ENCODE data around the gene EMC1. TPM values are rescaled to one million over a fixed set of nuclear protein-coding genes. Genes with fewer than 3 reads are reported as not detected.
"Not testable (repeated sequence)": the region's sequence is repeated elsewhere in the genome, so short reads cannot be mapped to it uniquely, and the experiment has no call there.

EMC1 gene
- total RNA-seq, 2 experiments from 2014 or later, result 36.6 to 38.9 TPM

GRCh38 chr1:19256301-19256700 is 5.0 kb upstream of the EMC1 start:
- H3K27me3 Mint-ChIP-seq (ENCODE audit: low read depth); POLR2A ChIA-PET; DNase-seq; H3K27ac Mint-ChIP-seq; CTCF ChIA-PET; H3K4me3 Mint-ChIP-seq; ATAC-seq; H3K9me3 Mint-ChIP-seq (ENCODE audit: insufficient read depth): not testable (repeated sequence)
- peaks cover 20% of the 10 kb centered on the region for H3K36me3 Mint-ChIP-seq (ENCODE audit: low read depth)
- peaks cover 15% of the 10 kb centered on the region for H3K4me1 Mint-ChIP-seq (ENCODE audit: low read depth)

- CTCF ChIA-PET, result interaction anchor here (0.8 kb wide), 1 partner anchor 15 kb away, joined by 3 read pairs; no protein-coding TSS in a partner anchor
- no peaks in the 10 kb centered on the region for H3K27me3 Mint-ChIP-seq (ENCODE audit: low read depth)
Measured at GRCh38 chr1:19255288-19255687, 4.0 kb upstream of the EMC1 start.

DNA sequence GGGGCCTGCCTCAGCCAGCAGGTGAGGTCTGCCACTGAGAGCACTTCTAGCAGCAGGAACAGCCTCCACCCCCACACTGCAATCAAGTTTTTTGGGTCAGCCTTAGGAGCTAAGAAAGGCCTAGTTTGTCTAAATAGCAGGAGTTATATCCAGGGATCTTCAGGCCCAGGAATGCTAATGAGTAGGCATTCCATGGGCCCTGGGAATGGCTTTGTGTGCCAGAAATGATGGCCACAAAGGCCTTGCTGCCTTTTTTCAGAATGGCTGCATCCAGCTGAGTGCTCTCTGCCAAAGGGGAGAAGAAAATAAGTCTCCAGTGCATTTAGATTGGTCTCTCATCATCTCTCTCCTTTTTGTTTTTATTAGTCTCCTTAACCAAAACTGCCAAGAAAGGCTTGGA is 3.1 kb upstream of the EMC1 start:
- Mint-ChIP-seq H3K36me3 (ENCODE audit: low read depth) (peaks cover 18% of the 10 kb centered on the region), H3K4me1 (ENCODE audit: low read depth) (peaks cover 22% of the 10 kb centered on the region), H3K27me3 (ENCODE audit: low read depth) (no peaks in the 10 kb centered on the region), H3K27ac (no peak overlapping the region), H3K9me3 (ENCODE audit: insufficient read depth) (no peaks in the 10 kb centered on the region), H3K4me3 (no peak overlapping the region)
- POLR2A ChIA-PET, result no interaction called here
- CTCF ChIA-PET, result interaction anchor here (0.8 to 0.9 kb wide), 2 partner anchors 14 to 74 kb away, joined by 3 read pairs; no protein-coding TSS in a partner anchor
- ATAC-seq, result no peak
- DNase-seq, result no peak

More at GRCh38 chr1:19255288-19255687, 4.0 kb upstream of the EMC1 start:
- H3K9me3 Mint-ChIP-seq (ENCODE audit: insufficient read depth), result no peaks in the 10 kb centered on the region
- H3K36me3 Mint-ChIP-seq (ENCODE audit: low read depth), result peaks cover 21% of the 10 kb centered on the region
- DNase-seq (no peak), ATAC-seq (no peak)
- POLR2A ChIA-PET, result no interaction called here
- no peak overlapping the region for H3K4me3 Mint-ChIP-seq
- peaks cover 20% of the 10 kb centered on the region for H3K4me1 Mint-ChIP-seq (ENCODE audit: low read depth)
- H3K27ac Mint-ChIP-seq, result no peak overlapping the region

DNA sequence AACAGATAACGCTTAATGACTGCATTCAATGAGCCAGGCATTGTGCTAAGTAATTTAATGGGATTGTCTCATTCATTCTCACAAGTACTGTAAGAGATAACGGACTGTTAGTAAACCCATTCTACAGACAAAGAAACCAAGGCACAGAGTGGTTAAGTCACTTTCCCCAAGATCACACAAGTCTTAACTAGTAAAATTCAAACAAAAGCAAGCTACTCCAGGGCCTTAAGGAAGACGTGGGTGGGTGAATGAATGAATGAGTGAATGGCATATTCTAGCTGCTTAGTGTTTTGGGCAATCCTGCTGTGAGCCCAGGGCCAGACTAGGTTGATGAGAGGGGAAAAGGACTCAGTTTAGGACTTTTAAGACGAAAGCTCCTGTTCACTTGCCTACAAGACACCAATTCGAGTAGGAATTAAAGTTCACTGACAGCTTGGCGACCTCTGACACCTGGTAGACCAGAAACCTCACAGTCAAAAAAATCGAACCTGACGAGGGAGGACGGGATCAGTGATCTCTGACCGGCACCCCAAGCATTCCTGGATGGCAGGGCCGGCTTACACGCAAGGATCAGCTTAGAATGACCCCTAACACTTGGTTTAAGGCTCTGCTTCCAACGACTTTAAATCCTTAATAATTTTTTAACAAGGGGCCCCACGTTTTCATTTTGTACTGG is 557 bp downstream of the EMC1 start:
- no peaks in the 10 kb centered on the region for H3K27me3 Mint-ChIP-seq (ENCODE audit: low read depth)
- no peaks in the 10 kb centered on the region for H3K9me3 Mint-ChIP-seq (ENCODE audit: insufficient read depth)
- ATAC-seq (no peak), DNase-seq (peak; percentile 35)
- ChIA-PET CTCF (interaction anchor here (0.9 to 1.7 kb wide), 8 partner anchors 10 to 411 kb away, joined by 3 to 10 read pairs (median 4); no protein-coding TSS in a partner anchor), POLR2A (interaction anchor here (0.6 to 1.3 kb wide), 3 partner anchors 13 to 42 kb away, joined by 3 to 4 read pairs (median 3); no protein-coding TSS in a partner anchor)
- H3K4me1 Mint-ChIP-seq (ENCODE audit: low read depth), result peaks cover 22% of the 10 kb centered on the region
- peak overlapping the region; percentile 98 for H3K27ac Mint-ChIP-seq
- peaks cover 3% of the 10 kb centered on the region for H3K36me3 Mint-ChIP-seq (ENCODE audit: low read depth)
- H3K4me3 Mint-ChIP-seq, result peak overlapping the region; percentile 97

DNA sequence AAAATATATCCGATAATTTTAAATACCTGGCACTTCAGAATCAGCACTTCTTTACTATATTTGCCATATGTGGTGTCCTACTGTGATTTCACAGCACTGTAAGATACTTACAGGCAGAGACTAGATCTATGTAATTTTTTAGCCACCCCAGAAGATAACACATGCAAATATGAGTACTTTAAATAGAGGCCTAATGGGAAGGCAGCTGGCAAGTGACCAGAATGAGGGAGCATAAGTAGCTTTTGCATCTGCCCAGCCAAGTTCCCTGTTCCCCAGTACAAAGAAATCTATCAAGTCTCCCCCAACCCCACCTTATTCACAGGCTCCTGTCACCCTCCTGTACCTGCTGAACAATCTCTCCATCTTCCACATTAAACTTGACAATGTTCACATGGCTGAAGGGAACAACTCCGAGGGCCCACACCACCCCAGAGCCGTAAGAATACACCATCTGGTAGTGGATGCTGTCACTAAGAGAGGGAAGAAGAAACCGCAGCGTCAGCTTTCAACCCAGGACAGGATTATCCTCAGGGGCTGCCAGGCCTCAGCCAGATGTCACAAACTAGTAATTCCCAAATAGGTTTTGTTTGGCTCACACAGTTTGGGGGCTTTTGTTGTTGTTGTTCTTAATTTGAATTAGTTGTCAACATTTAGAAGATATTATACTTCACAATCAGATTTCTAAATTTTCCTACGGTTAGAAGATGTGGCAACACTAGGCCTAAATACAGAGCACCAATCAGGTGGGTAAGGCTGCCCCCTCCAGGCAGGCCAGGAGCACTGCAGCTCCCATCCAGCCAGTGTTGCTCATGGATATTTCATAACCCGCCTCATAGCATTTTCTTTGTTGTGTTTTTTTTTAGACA is 10.4 kb downstream of the EMC1 start:
- ChIA-PET CTCF (interaction anchor here (0.6 to 3.5 kb wide), 25 partner anchors 9 to 419 kb away, joined by 3 to 27 read pairs (median 5); partner anchors contain the start of genes EMC1 and MRTO4), POLR2A (interaction anchor here (1.0 to 1.1 kb wide), 2 partner anchors 11 to 30 kb away, joined by 3 to 4 read pairs; partner anchors contain the start of genes EMC1 and MRTO4)
- no peak overlapping the region for H3K4me3 Mint-ChIP-seq
- no peaks in the 10 kb centered on the region for H3K9me3 Mint-ChIP-seq (ENCODE audit: insufficient read depth)
- H3K36me3 Mint-ChIP-seq (ENCODE audit: low read depth), result peaks cover 54% of the 10 kb centered on the region
- DNase-seq (peak; percentile 72), ATAC-seq (peak; percentile 85)
- no peaks in the 10 kb centered on the region for H3K27me3 Mint-ChIP-seq (ENCODE audit: low read depth)
- no peaks in the 10 kb centered on the region for H3K4me1 Mint-ChIP-seq (ENCODE audit: low read depth)
- H3K27ac Mint-ChIP-seq, result peak overlapping the region; percentile 30

- no peak for DNase-seq
- H3K9me3 Mint-ChIP-seq (ENCODE audit: insufficient read depth), result no peaks in the 10 kb centered on the region
- no peak overlapping the region for H3K4me3 Mint-ChIP-seq
- ChIA-PET POLR2A (no interaction called here), CTCF (interaction anchor here (0.6 to 3.5 kb wide), 11 partner anchors 8 to 165 kb away, joined by 3 to 27 read pairs (median 4); no protein-coding TSS in a partner anchor)
- ATAC-seq, result no peak
- no peak overlapping the region for H3K27ac Mint-ChIP-seq
- peaks cover 55% of the 10 kb centered on the region for H3K36me3 Mint-ChIP-seq (ENCODE audit: low read depth)
- H3K4me1 Mint-ChIP-seq (ENCODE audit: low read depth), result no peaks in the 10 kb centered on the region
- no peaks in the 10 kb centered on the region for H3K27me3 Mint-ChIP-seq (ENCODE audit: low read depth)
Measured at GRCh38 chr1:19239876-19240275, 11.4 kb downstream of the EMC1 start.

- ChIA-PET CTCF (interaction anchor here (1.0 to 2.3 kb wide), 2 partner anchors 350 to 637 kb away, joined by 3 to 6 read pairs; no protein-coding TSS in a partner anchor), POLR2A (interaction anchor here (2.4 kb wide), 1 partner anchor 23 kb away, joined by 10 read pairs; no protein-coding TSS in a partner anchor)
- DNase-seq (no peak), ATAC-seq (no peak)
- Mint-ChIP-seq H3K27ac (no peak overlapping the region), H3K4me1 (ENCODE audit: low read depth) (no peaks in the 10 kb centered on the region), H3K9me3 (ENCODE audit: insufficient read depth) (no peaks in the 10 kb centered on the region), H3K36me3 (ENCODE audit: low read depth) (peaks cover 34% of the 10 kb centered on the region), H3K4me3 (no peak overlapping the region), H3K27me3 (ENCODE audit: low read depth) (no peaks in the 10 kb centered on the region)
Measured at GRCh38 chr1:19234224-19234623, 17.1 kb downstream of the EMC1 start.

DNA sequence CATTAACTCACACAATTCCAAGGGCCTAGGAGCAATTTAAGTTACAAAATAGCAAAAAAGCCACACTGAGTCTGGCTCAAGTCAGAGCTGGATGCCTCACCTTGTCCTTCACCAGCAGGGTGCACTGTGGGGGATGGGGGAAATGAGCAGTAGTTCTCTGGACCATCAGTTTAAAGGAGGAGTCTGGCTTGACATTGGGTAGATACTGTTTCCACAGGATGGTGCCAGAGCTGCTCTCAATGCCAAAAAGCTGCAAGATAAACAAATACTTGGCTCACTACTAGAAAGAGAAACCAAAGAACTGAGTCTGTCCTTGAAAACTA is 18.8 kb downstream of the EMC1 start:
- no peak for ATAC-seq

GRCh38 chr1:19231736-19232523 is 19.4 kb downstream of the EMC1 start:
- H3K36me3 Mint-ChIP-seq (ENCODE audit: low read depth), result peaks cover 36% of the 10 kb centered on the region
- H3K27ac Mint-ChIP-seq; DNase-seq; H3K27me3 Mint-ChIP-seq (ENCODE audit: low read depth); POLR2A ChIA-PET; H3K4me3 Mint-ChIP-seq; H3K4me1 Mint-ChIP-seq (ENCODE audit: low read depth); ATAC-seq; H3K9me3 Mint-ChIP-seq (ENCODE audit: insufficient read depth): not testable (repeated sequence)
- CTCF ChIA-PET, result interaction anchor here (1.1 to 2.6 kb wide), 6 partner anchors 9 to 325 kb away, joined by 3 to 9 read pairs (median 3); no protein-coding TSS in a partner anchor

More for the DNA sequence above, 18.8 kb downstream of the EMC1 start:
- Mint-ChIP-seq H3K9me3 (ENCODE audit: insufficient read depth) (no peaks in the 10 kb centered on the region), H3K27ac (no peak overlapping the region), H3K27me3 (ENCODE audit: low read depth) (no peaks in the 10 kb centered on the region), H3K4me3 (no peak overlapping the region), H3K4me1 (ENCODE audit: low read depth) (no peaks in the 10 kb centered on the region), H3K36me3 (ENCODE audit: low read depth) (peaks cover 35% of the 10 kb centered on the region)
- POLR2A ChIA-PET, result interaction anchor here (2.4 kb wide), 1 partner anchor 21 kb away, joined by 10 read pairs; no protein-coding TSS in a partner anchor
- DNase-seq, result no peak
- CTCF ChIA-PET, result interaction anchor here (1.1 to 2.6 kb wide), 5 partner anchors 8 to 326 kb away, joined by 3 to 9 read pairs (median 3); no protein-coding TSS in a partner anchor

GRCh38 chr1:19229828-19230325 is 21.4 kb downstream of the EMC1 start:
- H3K4me1 Mint-ChIP-seq (ENCODE audit: low read depth), result no peaks in the 10 kb centered on the region
- DNase-seq (no peak), ATAC-seq (no peak)
- H3K27me3 Mint-ChIP-seq (ENCODE audit: low read depth), result no peaks in the 10 kb centered on the region
- H3K27ac Mint-ChIP-seq, result no peak overlapping the region
- H3K36me3 Mint-ChIP-seq (ENCODE audit: low read depth), result peaks cover 43% of the 10 kb centered on the region
- H3K4me3 Mint-ChIP-seq, result no peak overlapping the region
- no peaks in the 10 kb centered on the region for H3K9me3 Mint-ChIP-seq (ENCODE audit: insufficient read depth)
- ChIA-PET CTCF (interaction anchor here (1.4 kb wide), 1 partner anchor 9 kb away, joined by 3 read pairs; no protein-coding TSS in a partner anchor), POLR2A (no interaction called here)

DNA sequence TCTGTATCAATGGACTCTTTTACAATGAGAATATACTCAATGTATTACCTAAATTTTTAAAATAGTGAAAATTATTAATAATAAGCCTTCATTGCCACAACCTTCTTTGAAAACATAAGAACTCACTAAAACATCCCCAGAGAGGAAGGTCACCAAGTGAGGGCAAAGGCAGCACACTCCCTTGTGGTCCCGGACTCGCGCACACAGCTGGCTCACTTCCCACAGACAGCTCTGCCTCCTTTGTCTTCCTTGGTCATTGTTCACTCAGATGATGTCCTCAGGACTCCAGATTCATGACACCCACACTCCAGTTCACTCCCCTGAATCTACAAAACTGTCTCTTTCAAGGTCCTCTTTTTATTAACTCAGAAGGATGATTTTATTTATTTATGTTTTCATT is 22.1 kb downstream of the EMC1 start:
- ChIA-PET CTCF (interaction anchor here (1.4 kb wide), 1 partner anchor 10 kb away, joined by 3 read pairs; no protein-coding TSS in a partner anchor), POLR2A (no interaction called here)
- peaks cover 49% of the 10 kb centered on the region for H3K36me3 Mint-ChIP-seq (ENCODE audit: low read depth)
- H3K4me3 Mint-ChIP-seq, result no peak overlapping the region
- no peaks in the 10 kb centered on the region for H3K4me1 Mint-ChIP-seq (ENCODE audit: low read depth)
- peak overlapping the region; percentile 28 for H3K27ac Mint-ChIP-seq
- DNase-seq (no peak), ATAC-seq (no peak)
- H3K9me3 Mint-ChIP-seq (ENCODE audit: insufficient read depth), result no peaks in the 10 kb centered on the region
- no peaks in the 10 kb centered on the region for H3K27me3 Mint-ChIP-seq (ENCODE audit: low read depth)
